HG03196 (cell line): ENCODE results near the gene PXN.
"Not testable (repeated sequence)": the region's sequence is repeated elsewhere in the genome, so short reads cannot be mapped to it uniquely, and the experiment has no call there.

Source experiments
- ATAC-seq: cut with Tn5 transposase; IDR thresholded peaks from one replicate; pipeline ENCODE4 v1.9.1; 2021; ENCODE audit not compliant: unreplicated experiment

Gene PXN

DNA sequence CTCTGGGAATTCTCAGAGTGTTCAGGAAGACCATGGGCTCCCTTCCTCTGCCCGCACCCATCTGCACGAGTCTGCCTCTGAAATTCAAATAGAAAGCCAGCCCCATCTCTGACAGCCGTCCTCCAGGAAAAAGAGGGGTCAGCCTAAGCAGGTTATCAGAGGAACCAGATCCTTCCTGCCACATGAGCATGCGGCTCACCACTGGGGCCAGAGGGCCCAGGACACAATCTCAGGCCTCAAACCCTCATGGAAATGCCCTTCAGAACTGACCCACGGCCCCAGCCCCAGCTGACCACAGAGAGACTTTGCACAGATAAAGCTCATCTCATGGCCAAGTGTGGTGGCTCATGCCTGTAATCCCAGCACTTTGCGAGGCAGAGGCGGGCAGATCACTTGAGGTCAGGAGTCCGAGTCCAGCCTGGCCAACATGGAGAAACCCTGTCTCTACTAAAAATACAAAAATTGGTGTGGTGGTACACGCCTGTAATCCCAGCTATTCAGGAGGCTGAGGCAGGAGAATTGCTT, 23.2 kb downstream of the PXN start:
- no peak for ATAC-seq

DNA sequence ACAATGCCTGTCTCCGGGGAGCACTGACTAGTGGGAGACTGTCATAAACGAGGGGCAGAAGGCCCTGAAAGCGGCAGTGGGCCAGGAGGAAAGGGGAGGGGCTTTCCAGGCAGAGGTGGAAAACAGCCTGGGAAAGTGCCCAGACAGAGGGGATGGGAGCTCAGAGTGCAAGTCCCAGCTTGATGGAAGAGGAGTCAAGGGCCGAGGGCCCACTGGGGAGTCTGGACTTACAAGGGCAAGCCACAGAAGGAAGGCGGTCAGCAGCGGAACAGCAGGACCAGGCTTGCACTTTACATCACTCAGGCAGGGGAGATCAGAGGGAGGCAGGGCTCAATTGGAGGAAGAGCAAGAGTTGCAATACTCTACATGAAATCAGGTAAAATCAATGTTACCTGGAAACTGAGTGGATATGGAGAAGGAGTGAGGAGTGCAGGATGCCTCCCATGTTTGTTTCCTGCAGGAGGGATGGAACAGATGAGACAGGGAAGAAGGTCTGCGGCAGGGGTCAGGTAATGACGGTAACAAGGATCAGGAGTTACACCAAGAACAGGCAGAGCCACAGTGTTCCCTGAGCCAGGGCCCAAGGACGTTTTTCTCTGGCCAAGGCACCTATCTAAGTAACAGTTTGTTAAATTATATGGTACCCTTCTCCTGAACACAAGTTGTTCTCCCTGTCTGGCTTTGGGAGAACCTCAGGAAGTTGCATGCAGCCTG, 23.8 kb downstream of the PXN start:
- ATAC-seq, result no peak

DNA sequence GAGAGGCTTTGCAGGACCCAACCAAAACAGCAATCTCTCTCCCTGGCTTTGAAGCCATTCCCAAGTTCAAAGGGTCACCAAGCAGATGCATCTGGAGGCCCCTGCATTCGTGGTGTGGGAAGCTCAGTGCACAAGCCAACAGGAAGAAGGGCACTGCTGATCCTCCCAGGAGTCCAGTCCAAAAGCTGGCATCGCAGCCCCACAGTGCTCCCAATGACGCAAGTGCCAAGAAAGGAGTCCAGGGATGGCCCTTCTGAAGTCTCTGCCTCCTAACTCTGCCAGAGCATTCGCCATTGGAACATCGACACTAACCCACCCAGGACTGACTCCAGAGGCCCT, 25.1 kb downstream of the PXN start:
- no peak for ATAC-seq

DNA sequence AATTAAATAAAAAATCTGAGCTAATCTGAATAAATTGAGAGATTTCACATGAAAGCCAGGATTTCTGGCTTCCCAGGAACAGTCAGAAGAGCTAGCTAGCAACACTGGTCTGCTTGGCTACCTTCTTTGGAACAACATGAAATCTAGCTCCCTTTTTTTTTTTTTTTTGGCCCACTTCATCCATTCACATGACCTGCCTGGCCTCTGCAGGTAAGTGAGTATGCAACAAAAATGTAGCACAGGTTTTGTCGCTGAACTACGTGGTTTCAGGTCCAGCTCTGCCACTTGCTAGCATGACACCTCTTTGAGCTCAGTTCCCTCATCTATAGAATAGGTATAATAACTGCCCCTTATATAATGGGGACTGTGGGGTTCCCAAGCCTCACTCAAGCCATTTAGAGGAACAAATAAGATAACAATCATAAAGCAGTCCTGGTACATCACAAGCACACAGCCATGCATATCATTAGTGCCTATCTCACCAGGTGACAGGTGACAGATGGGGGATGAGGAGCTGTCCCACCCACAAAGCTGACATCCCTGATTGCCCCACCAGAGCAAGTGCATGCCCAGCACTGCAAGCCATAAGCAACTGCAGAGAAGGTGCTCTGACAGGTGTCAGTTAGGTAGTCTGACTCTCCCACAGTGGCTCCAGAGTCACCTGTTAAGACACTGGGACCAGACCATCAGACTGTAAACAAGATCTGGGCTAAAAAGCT, 25.6 kb downstream of the PXN start:
- no peak for ATAC-seq

DNA sequence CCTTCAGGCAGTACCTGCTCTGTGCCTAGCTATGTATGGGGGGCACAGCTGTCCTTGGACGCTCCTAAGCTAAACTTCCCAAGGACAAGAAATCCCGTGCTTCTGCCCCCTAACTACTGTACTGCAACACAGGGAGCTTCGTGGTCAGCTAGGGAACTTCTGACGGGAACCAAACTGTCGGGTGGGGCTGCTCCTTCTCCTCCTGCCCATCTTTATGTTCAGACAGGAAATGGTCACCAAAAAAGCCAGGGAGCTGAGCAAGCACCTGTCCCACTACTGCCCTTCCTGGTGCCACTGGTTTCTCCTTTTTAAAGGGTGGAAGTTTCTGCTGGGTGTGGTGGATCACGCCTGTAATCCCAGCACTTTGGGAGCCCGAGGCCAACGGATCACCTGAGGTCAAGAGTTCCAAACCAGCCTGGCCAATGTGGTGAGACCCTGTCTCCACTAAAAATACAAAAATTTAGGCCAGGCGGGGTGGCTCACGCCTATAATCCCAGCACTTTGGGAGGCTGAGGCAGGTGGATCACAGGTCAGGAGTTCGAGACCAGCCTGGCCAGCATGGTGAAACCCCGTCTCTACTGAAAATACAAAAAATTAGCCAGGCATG, 26.6 kb downstream of the PXN start:
- no peak for ATAC-seq

DNA sequence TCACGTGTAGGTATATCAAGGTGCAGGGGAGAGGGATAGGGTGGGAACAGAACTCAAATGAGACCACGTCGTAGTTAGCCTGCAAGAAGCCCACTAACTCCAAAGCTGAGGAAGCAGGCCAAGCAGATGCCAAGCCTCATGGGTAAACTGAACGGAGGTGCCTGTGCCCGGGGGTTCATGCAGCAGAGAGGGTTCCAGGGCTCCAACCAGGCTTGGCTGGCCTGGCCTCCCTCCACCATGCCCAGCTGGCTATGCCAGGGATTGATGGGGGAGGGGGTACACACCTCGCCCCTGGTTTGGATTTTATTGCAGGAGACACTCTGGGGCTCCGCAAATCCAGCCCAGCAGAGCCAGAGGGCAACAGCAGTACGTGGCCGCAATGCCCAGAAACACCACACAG, 27.3 kb downstream of the PXN start:
- no peak for ATAC-seq

DNA sequence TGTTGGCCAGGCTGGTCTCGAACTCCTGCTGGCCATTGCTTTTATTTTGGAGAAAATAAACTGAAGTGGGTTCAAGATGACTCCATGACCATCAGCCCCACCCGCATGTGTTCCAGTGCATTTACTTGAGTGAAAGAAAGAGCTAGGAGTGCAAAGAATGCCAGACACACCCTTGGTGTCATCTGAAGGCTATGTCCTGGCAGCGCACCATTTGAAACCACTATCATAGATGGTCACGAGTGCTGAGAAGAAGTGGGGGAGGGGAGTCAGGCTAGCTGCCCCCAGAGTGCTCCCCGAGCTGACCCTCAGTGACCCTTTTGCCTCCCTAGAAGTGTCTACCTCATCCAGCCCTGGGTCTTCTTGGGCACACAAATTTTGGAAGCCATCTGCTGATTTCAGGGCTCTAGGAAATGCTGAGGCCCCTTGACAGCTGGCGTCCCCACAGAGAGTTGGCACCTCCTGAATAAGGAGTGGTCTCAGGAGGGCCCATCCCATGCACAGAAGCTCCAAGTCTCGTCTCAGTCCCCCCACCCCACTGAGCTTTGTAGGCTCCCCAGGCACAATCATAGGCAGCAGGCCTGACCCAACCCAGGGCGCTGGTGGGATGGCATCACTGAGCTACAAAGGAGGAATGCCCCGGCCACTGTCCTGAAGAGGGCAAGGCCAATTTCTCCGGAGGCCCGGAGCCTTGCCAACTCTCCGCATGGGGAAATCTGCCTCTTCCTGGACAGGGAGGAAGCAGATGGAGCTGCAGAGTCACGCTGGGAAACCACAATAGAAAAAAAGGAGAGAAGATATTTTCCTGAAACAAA, 28.0 kb downstream of the PXN start:
- no peak for ATAC-seq

DNA sequence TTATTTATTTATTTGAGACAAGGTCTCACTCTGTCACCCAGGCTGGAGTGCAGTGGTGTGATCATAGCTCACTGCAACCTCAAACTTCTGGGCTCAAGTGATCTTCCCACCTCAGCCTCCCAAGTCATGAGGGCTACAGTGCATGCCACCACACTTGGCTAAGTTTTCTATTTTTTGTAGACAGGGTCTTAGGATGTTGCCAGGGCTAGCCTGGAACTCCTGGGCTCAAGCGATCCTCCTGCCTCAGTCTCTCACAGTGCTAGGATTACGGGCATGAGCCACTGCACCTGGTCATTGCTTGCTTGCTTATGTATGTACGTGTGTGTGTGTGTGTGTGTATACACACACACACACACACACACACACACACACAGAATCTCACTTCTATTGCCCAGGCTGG, 28.7 kb downstream of the PXN start:
- ATAC-seq, result not testable (repeated sequence)

DNA sequence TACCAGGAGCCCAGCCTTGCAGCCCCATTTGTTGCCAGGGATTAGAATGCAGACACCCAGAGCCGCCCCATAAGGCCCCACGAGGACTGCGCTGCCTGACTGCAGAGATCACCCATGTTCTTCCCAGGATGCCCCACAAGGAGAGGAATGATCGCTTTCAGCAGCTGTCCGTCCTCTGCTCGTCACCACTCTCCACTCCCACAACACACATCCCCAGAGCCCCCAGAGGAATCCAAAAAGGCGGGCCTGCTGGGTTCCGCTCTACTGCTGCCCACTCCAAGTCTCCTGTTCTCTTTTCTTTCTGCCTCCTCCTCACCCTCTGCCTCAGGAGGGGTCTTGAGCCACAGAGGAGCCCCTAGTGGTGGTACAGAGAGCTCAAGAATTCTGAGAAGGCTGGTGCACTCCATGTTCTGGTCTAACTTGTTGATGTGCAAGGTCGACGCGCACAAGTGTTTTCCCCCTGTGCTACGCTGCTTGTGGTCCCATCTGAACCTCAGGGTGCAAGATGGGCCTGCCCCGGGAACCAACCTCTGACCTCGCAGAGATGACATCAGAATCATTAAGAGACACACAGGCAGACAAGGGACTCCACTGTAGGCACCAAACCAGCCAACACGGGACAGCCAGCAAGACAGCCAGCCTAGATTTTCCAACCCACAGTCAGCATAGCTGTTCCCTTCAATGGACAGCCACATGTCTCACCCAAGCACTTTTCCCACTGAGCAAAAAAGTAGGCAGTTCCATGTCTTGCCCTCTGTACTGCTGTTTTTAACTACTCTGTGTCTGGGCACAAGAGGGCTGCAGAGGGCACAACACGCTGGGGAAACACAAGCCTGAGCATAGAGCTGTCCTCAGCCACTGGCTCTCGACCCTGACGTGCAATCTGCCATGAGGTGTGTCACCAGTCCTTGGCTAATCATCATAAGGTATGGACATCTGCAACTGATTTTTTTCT, 29.9 kb downstream of the PXN start:
- no peak for ATAC-seq

DNA sequence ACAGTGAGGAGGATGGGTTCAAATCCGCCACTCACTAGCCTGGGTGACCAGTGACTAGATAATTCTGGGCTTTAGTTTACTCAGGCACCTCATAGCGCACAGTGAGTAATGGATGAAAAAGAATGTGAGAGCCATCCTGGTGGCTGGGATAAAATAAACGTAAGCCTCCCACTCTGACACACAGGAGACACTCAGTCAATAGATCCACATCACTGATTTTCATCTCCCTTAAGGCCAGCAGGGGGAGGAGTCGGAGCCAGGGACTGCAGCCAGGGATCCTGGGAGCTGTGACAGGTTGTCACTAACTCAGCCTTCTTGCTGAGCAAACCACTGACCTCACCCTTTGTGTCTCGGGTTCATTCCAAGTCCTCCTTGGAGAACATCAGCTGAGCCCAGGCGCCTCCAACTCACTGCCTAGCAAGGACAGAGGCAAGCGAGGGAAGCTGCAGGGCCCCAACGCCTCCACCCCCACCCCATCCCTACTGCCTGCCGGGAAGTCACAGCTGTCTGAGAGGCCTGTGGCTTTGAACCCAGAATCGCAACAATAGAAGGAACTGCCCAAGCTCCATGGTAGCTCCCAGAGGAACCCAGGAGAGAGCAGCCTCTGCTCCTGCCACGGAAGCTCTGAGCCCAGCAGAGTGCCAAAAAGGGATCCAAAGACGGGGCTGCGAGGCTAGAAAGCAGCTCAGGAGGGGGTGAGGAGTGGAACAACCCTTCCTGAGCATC, 30.7 kb downstream of the PXN start:
- ATAC-seq, result no peak

DNA sequence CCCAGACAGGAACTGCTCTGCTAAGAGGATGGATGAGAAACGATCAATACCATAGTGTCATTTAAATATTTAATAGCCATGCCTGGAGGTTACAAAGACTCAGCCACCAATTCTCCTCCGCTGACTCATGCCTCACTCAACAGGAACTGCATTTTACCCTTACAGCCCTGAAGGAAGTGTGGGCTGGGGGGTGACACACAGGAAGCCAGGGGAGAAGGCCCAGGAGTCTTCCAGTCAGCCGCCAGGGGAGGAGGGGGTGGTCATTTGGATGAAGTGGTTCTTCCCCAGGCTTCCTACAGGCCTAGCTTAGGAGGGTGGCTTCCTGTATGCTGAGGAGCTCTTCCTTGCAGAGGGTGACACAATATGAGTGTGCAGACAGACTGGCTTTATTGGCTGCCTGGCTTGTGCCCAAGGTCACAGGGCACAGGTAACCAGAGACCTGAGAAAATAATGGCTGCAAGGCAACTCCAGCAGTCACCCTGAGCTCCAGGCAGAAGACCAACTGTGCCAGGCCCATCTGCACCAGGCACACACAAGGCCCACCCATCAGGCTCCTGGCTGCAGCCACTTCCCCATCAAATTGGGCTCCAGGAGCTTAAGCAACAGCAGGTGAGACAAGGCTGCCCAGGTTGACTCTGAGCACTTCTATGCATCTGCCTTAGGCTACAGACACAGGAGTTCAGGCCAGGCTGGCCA, 34.1 kb downstream of the PXN start:
- no peak for ATAC-seq

DNA sequence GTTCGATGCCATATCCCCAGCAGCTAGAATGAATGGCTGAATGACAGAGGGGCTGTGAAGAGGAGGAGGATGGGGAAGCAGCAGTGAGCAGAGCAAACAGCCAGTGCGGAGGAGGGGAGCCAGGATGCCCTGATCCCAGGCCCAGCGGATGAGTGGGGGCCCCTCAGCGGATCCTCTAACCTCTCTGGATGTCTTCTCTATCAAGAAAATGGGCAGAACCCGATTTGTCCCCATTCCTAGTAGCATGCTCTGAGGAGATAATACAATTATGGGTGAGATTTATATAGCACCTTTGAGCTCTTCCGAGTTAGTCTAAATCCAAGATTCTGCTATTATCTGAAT, 34.6 kb downstream of the PXN start:
- ATAC-seq, result no peak

DNA sequence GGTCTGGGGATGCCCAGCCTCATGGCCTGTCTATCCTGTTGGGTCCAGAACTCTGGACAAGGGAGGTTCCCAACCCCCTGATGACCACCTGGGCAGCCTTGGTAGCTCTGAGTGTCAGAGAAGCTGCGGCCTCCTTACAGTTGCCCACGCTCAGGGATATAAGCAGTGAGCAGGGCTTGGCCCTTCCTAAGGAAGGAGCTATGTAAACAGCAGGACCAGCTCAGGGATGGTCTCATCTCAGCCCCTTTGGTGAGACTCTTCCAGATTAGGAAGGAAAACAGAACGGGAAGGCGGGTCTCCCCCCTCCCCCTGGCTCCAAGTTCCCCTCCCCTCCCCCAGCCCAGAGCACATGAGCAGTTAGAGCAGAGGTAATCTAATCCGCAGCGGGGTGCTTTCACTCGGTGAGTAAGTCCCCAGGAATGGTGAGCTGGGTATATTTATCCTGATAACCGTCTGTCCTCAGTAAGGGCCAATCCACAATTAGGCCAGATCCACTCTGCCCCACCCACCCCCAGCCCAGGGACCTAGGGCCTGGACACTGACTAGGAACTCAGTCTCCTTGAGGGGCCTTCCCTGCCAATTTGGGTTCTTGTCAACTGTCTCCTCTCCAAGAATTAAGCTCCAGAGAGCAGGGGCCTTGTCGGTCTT, 35.1 kb downstream of the PXN start:
- no peak for ATAC-seq

DNA sequence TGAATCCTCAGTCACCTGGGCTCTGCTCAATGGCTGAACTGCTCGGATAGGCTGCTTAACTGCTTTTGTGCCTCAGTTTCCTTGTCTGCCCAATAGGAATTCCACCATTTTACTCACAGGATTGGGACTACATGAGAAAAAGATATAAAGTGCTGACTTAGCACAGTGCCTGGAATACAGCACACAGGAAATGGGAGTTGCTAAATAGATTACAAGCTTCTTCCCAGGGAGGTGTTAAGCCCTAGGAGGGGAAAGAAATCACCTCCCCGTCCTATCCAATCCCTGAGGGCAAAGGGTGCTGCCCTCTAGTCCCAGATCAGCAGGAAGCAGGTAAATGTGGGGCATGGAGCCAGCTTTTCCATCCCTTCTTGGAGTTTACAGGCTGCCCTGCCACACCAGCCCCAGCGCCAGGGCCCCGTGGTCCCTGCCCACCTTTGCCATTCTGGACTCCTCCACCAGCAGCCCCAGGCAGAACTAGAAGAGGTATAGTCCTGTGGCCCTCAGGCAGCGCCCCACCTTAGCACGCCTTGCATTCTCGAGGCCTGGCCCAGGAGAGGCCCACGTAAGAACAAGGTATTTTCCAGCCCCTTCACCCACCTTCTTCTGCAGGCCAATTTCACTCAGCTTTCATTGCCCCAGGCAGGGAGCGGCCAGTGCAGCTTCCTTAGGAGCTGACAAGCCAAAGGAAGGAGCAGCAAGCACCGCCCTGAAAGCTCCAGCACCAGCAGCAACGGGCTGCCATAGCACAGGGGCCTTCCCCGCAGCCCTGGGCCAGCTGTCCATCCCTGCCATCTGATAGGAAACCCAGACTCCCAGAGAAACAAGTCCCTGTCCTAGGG, 35.8 kb downstream of the PXN start:
- ATAC-seq, result no peak

DNA sequence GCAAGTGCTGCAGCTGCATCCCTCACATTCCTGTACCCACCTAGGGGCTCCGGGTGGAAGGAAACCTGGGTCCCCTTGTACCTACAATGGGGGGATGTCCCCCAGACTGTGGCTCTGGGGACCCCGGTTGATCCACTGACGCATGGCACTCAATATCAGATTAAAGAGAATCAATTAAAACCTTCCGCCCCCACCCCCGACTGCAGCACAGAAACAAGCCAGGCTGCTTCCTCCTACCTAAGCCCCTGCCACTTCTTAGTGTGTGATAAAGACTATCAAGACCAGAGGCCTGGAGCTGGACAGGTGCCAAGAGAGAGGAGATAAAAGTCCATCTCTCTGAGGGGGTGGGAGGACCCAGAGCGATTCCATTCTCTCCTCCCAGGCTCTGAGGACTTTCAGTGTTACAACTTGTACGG, 36.5 kb downstream of the PXN start:
- ATAC-seq, result no peak

DNA sequence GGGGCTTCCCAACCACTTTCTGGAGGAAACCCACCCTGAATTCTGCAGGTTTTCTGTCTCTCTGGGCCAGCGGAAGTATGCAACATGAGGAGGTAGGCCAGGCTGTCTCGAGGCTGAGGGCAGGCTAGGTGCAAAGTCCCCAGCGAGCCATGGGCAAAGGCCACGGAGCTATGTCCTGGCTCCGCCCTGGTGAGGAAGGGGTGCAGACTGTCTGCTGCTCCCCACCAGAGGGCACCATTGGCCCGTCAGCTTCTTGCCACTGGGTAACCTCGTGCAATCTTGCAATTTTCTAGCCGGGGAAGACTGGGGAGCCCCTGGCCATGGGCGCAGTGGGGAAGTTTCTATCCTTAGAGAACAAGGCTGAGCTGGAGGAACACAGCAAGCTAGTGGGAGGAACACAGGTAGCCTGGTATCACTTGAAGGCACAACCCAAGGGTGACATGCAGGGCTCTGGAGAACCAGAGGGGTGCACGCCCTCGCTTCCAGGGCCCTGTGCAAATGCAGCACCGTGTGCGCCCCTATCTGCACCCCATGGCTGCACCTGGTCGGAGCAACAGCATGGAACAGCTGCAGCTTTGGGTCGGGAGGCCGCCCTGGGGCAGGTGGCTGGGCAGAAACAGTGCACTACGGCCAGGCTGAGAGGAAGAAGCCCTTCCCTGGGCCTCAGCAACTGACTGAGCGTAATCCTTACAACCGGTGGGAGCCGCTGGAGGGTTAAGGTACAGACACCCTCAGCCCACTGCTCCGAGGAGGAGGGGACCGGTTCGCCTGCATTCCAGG, 37.0 kb downstream of the PXN start:
- ATAC-seq, result peak; percentile 65

DNA sequence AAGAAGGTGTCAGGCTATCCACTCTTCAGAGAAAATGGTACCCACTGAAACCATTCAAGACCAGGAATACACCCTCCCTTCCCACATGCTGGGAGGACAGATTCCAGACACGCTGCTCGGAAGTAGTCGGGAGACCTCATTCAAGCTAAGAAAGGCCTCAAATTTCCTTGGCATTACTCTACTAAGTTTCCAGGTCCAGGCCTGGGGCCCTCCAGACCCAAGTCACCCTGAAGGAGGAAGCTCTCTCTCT, 37.6 kb downstream of the PXN start:
- ATAC-seq, result no peak
